HEK293T (cell line): ENCODE results near the gene PPP1R1B.

ENCODE experiments used
- ARNT ChIP-seq: fragments of 450-650 bp; IDR thresholded peaks from 2 replicates; pipeline ENCODE4 v1.6.1; 2017; ENCODE audit warnings: mild to moderate bottlenecking
- BHLHE40 ChIP-seq: fragments of 450-650 bp; IDR thresholded peaks from 2 replicates; pipeline ENCODE4 v1.6.1; 2016; ENCODE audit warnings: mild to moderate bottlenecking, moderate library complexity, borderline replicate concordance
- ELF4 ChIP-seq: fragments of 450-650 bp; IDR thresholded peaks from 2 replicates; pipeline ENCODE4 v1.6.1; 2017; ENCODE audit warnings: antibody characterized with exemption
- FOXA1 ChIP-seq: fragments of 450-650 bp; IDR thresholded peaks from 2 replicates; pipeline ENCODE4 v1.6.1; 2016; ENCODE audit warnings: mild to moderate bottlenecking
- FOXK2 ChIP-seq: fragments of 450-650 bp; IDR thresholded peaks from 2 replicates; pipeline ENCODE4 v1.6.1; 2016; ENCODE audit warnings: mild to moderate bottlenecking
- FOXM1 ChIP-seq: fragments of 450-650 bp; IDR thresholded peaks from 2 replicates; pipeline ENCODE4 v1.6.1; 2017; ENCODE audit warnings: mild to moderate bottlenecking, borderline replicate concordance
- LEF1 ChIP-seq: fragments of 450-650 bp; IDR thresholded peaks from 2 replicates; pipeline ENCODE4 v1.6.1; 2017; ENCODE audit warnings: mild to moderate bottlenecking, borderline replicate concordance
- PKNOX1 ChIP-seq: fragments of 450-650 bp; IDR thresholded peaks from 2 replicates; pipeline ENCODE4 v1.6.1; 2016
- SP1 ChIP-seq: fragments of 450-650 bp; IDR thresholded peaks from 2 replicates; pipeline ENCODE4 v1.6.1; 2017
- SUZ12 ChIP-seq: fragments of 450-650 bp; IDR thresholded peaks from 2 replicates; pipeline ENCODE4 v1.6.1; 2016; ENCODE audit warnings: mild to moderate bottlenecking
- TARDBP ChIP-seq: fragments of 450-650 bp; IDR thresholded peaks from 2 replicates; pipeline ENCODE4 v1.6.1; 2016
- ZNF384 ChIP-seq: fragments of 450-650 bp; IDR thresholded peaks from 2 replicates; pipeline ENCODE4 v1.6.1; 2016

- TF ChIP-seq BHLHE40 = no peak
- no peak for TF ChIP-seq FOXK2
- no peak for TF ChIP-seq FOXM1
- TF ChIP-seq PKNOX1 = no peak
- TF ChIP-seq ELF4 = no peak
- no peak for TF ChIP-seq ZNF384
- TF ChIP-seq ARNT = no peak
- no peak for TF ChIP-seq FOXA1
- TF ChIP-seq LEF1 = no peak
- TF ChIP-seq TARDBP = no peak
- no peak for TF ChIP-seq SUZ12
- TF ChIP-seq SP1 = no peak
These were observed 2.7 kb downstream of the PPP1R1B start for GRCh38 chr17:39629494-39629880.
